HG03565 (cell line): Measurements from ENCODE around the gene TMEM144.

ENCODE experiments used
- ATAC-seq: cut with Tn5 transposase; IDR thresholded peaks from one replicate; pipeline ENCODE4 v1.9.1; 2021; ENCODE audit warnings: mild to moderate bottlenecking, moderate library complexity; ENCODE audit not compliant: unreplicated experiment

Gene TMEM144

DNA sequence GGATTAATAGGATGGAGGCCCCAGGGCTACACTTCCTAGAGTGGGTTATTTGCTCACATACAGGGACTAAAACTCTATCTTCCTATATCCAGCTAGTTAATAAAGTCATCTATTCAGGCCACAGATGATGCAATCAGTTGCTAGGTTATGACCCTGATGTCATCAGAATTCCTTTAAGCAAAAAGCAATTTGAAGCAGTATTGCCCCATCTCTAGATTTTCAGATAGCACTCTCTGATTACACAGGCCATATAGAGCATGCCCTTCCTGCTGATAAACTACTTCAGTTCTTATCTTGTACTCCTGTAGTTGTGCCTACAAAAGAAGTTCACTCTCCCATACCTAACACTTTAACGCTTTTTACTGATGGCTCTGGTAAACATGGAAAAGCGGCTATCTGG, 84.8 kb downstream of the TMEM144 start:
- no peak for ATAC-seq

DNA sequence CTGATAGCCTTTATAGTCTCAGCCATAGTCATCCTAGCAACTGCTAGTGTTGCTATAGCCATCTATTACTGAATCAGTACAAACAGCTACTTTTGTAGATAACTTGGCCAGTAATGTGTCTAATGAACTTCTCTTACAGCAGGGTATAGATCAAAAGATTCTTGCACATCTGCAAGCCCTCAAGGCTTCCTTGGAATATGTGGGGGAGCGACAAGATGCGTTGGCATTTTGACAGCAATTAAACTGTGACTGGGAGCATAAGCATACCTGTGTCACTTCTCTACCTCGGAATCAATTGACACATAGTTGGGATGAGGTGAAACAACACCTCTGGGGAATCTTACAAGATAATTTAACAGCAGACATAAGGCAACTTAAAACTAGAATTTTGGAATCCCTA, 87.6 kb downstream of the TMEM144 start:
- no peak for ATAC-seq

DNA sequence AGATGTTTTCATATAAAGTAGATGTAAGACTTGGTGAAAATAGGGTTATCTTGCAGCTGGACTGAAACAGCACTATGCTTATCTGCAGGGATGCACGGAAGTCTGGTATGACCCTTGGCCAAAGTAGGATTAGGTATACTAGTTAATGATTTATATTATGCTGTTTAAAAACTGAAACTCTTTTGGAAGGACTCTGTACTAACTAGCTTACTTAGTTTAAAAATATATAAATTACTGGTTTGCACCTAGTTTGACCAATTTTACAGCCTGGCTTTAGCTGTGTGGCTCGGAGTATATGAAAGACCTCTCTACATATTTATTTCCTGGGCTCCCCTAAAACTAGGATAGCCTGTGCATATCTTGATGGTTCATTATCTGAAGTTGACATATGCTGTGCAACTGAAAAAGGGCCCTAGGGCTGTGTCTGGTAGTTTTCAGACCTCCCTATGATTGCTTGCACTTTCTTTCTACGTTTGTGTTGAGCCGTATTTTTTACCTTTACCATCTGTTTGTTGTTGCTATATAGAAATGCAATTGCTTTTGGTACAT, 89.2 kb downstream of the TMEM144 start:
- ATAC-seq: no peak

DNA sequence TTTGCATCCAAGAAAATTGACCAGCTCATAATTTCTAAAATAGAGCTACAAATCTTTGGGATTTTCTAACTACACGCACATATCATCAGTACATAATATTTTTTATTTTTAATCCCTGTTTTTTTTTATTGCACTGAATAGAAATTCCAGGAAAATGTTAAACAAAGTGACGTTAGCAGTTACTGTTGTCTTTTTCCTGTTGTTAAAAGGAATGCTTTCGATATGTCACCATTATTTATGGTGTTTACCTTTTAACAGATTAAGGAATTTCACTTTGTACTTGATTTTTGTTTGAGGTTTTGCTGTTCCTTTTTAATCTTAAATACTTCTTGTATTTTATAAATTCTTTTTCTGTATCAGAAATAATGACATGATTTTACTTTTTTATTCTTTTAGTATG, 89.7 kb downstream of the TMEM144 start:
- no peak for ATAC-seq

DNA sequence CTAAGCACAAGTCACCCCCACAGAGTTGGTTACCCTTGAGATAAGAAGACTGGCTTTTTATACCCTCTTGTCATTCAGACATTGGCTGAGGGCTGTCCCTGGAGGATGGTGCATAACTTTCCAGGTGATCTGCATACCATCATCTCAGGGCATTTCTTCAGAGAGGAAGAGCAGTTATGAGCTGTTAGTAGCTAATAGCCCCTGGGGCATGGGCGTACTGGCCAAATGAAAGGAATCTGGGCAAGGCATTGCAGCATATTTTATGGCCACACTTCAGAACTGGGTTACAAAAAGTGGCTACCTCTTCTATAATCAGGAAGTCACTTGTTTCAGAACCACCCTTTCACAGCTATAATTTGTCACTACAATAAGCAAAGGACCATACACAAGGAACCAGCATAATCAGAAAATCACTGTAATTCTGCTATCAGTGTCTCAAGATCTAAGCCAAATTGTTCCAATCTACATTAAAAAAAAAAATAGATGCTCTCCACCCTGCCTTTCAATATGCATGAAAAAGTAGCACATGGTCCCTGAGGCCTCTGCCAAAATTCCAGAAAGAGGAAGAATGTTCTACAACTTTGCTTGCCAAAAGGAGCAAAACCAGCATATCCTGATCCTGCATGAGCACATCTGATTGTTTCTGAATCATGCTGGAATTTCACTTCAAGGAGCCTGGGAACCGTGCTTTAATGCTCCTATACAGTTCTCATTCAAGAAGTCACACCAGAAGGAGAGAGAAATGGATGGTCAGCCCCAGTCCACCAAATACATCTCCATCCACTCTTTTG, 92.0 kb downstream of the TMEM144 start:
- no peak for ATAC-seq

DNA sequence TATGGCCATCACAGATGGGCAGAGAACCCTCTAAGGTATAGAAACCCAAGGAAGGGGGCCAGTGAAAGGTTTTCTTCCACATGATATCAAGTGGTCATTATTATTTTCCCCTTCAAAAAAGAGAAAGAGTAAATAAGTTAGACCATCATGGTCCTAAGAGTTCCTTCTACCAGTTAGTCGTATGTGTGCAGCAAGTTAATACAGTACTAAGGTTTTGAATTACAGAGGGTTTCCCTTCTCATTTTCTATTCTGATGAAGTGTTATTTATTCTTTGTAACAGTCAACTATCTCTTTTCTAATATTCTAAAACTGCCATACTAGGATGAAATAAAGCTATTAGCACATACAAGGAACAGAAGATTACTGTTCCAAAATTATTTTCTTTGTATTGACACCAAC, 94.4 kb downstream of the TMEM144 start:
- ATAC-seq: no peak
